RWPE2 (cell line): ENCODE data around the gene RALGAPB.
A peak's percentile ranks its signal among the peaks of the same experiment; 100 is the strongest.

ENCODE experiments used
- ATAC-seq: fragments of 200-7000 bp; cut with Tn5 transposase; 3 replicates; pipeline ENCODE4 v1.9.1; 2021; ENCODE audit warnings: low read depth
- DNase-seq: peaks from one replicate; pipeline ENCODE4 v3.0.0-alpha.2; 2020; ENCODE audit warnings: low spot score
- H3K27ac ChIP-seq: fragments of 450-650 bp; 2 replicates; pipeline ENCODE4 v1.5.1; 2017; ENCODE audit warnings: mild to moderate bottlenecking; ENCODE audit not compliant: poor library complexity, severe bottlenecking
- H3K27me3 ChIP-seq: fragments of 250-450 bp; sonication (Bioruptor Pico); 2 replicates; pipeline ENCODE4 v1.5.1; 2021; ENCODE audit warnings: mild to moderate bottlenecking, moderate library complexity; ENCODE audit not compliant: insufficient read depth, poor library complexity, severe bottlenecking
- H3K36me3 ChIP-seq: fragments of 250-450 bp; sonication (Bioruptor Pico); 2 replicates; pipeline ENCODE4 v1.5.1; 2020; ENCODE audit warnings: low read depth, mild to moderate bottlenecking, moderate library complexity
- H3K4me1 ChIP-seq: fragments of 250-450 bp; sonication (Bioruptor Pico); 2 replicates; pipeline ENCODE4 v1.5.1; 2021; ENCODE audit warnings: mild to moderate bottlenecking, moderate library complexity; ENCODE audit not compliant: insufficient read depth, poor library complexity, severe bottlenecking
- H3K4me3 ChIP-seq: fragments of 250-450 bp; sonication (Bioruptor Pico); 2 replicates; pipeline ENCODE4 v1.5.1; 2021; ENCODE audit warnings: mild to moderate bottlenecking, moderate library complexity; ENCODE audit not compliant: severe bottlenecking
- H3K9me3 ChIP-seq: fragments of 250-450 bp; sonication (Bioruptor Pico); 2 replicates; pipeline ENCODE4 v1.5.1; 2021; ENCODE audit warnings: mild to moderate bottlenecking, moderate library complexity; ENCODE audit not compliant: severe bottlenecking
- TF ChIP-seq, protein P1 (sequence below): fragments of 450-650 bp; IDR thresholded peaks from one replicate; pipeline ENCODE4 v1.5.1; 2017; ENCODE audit warnings: mild to moderate bottlenecking, moderate library complexity; ENCODE audit not compliant: poor library complexity, severe bottlenecking

RALGAPB gene

DNA sequence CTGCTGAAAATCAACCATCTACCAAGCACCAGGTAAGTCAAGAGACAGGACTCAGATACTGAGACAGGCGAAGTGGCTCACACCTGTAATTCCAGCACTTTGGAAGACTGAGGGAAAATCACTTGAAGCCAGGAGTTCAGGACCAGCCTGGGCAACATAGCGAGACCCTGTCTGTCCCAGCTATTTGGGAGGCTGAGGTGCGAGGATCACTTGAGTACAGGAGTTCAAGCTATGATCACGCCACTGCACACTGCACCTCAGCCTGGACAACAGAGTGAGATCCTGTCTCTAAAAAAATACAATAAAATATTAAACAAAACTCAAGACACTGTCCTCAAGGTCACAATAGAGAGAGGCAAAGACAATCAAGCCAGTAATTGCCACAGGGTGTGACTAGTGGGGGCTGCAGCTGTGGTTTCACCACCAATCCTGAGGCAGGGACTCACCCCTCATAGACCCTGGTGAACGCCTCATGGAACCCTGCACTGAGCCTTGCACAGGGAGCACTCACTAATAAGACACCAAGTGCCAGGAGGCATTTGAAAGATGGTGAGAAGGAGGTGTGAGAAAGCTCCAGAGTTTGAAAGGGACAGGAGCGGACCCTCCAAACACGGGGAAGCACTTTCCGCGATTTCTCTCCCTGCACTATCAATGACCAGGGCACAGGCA is 39.2 kb upstream of the RALGAPB start:
- H3K4me3 ChIP-seq: peak overlapping the region; percentile 73
- TF ChIP-seq, protein P1, sequence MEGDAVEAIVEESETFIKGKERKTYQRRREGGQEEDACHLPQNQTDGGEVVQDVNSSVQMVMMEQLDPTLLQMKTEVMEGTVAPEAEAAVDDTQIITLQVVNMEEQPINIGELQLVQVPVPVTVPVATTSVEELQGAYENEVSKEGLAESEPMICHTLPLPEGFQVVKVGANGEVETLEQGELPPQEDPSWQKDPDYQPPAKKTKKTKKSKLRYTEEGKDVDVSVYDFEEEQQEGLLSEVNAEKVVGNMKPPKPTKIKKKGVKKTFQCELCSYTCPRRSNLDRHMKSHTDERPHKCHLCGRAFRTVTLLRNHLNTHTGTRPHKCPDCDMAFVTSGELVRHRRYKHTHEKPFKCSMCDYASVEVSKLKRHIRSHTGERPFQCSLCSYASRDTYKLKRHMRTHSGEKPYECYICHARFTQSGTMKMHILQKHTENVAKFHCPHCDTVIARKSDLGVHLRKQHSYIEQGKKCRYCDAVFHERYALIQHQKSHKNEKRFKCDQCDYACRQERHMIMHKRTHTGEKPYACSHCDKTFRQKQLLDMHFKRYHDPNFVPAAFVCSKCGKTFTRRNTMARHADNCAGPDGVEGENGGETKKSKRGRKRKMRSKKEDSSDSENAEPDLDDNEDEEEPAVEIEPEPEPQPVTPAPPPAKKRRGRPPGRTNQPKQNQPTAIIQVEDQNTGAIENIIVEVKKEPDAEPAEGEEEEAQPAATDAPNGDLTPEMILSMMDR: no peak
- H3K4me1 ChIP-seq: peaks cover 10% of the 10 kb centered on the region
- no peaks in the 10 kb centered on the region for H3K9me3 ChIP-seq
- peak overlapping the region; percentile 64 for H3K27ac ChIP-seq
- ATAC-seq (no peak), DNase-seq (no peak)
- no peaks in the 10 kb centered on the region for H3K27me3 ChIP-seq
- H3K36me3 ChIP-seq: peaks cover 65% of the 10 kb centered on the region

DNA sequence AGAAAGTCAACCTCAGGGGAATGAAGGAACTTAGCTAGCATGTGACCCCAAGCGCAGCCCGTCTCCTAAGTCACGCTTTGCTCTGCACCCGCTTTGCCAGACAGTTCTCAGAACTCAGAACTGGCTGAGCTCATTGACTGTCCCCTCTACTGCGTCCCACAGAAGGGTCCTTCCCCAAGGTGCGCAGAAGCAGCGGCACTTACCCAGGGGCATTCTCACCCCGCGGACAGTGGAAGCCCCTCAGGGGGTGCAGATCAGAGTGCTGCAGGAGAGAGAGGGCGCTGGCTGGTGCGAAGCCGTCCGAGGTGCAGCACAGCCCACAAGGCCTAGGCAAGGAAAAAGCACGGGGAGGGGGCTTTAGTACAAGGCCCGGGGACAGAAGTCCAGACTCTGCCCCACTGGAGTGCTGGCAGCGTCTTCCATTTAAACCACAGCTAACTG is 38.3 kb upstream of the RALGAPB start:
- H3K9me3 ChIP-seq: no peaks in the 10 kb centered on the region
- H3K27ac ChIP-seq: peak overlapping the region; percentile 64
- H3K4me1 ChIP-seq: peaks cover 10% of the 10 kb centered on the region
- ATAC-seq: peak; percentile 30
- peak overlapping the region; percentile 73 for H3K4me3 ChIP-seq
- TF ChIP-seq, protein P1: no peak
- H3K36me3 ChIP-seq: peaks cover 56% of the 10 kb centered on the region
- DNase-seq: no peak
- no peaks in the 10 kb centered on the region for H3K27me3 ChIP-seq

DNA sequence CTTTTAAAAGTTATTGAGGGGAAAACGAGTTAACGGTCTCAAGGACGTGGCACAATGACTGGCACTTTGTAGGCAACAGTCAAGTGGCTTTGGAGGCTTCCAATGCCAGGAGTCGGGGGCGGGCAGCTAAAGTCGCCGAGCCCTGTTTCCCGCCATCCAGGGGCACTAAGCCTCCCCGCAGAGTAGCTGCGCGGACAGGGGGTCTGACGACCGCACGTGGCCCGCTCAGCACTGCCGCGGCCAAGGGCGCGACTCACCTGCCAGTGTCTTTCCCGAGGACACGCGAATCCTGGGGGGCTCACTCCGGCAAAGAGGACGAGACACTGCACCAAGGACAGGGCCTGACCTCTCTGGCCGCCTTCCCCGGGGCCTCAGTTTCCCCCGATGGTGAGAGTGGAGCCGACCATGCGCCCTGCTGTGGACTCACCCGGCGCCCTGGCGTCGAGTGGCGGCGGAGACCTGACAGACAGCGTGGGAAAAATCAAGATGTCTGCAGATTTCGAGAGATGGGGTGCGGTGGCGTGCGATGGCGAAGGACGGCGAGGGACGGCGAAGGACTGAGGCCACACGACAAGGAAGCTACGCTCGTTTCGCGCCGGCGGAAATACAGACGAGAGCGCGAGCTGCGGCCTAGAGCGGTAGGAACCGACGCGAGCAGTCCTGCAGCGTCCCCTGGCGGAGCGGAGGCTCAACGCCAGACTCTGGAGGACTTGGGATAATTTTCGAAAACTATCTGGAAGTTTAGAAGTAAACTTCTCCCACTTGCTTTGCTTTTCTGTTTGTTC is 37.7 kb upstream of the RALGAPB start, which contains the start of gene SNHG17:
Gene SNHG17 (minus strand): TSS at position 559 of the 785 bp plus-strand sequence.
- Histone ChIP-seq H3K36me3 (peaks cover 50% of the 10 kb centered on the region), H3K27me3 (no peaks in the 10 kb centered on the region), H3K4me1 (peaks cover 10% of the 10 kb centered on the region), H3K9me3 (no peaks in the 10 kb centered on the region), H3K27ac (peak within 1 kb of the TSS; percentile 64), H3K4me3 (peak within 1 kb of the TSS; percentile 73)
- peak; percentile 73 for ATAC-seq
- DNase-seq: peak; percentile 99
- TF ChIP-seq, protein P1: peak; percentile 100

DNA sequence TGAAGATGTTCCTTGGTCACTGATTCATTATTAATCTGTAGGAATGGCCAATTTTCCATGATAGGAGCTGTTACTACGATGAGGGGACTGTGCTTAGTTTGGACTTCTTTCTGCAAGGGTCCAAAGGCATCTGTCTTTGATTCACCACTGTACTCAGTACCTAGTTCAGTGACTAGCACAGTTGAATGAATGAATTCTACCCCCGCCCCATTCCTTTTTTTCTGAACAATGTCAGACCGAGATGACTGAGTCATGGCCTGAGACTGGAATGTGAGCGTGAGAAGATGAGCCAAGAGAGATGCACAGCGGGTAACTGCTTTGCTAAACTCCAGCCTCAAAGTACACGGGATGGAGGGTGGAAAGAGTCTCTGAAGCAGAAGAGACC is 37.1 kb upstream of the RALGAPB start:
- ATAC-seq (peak; percentile 9; the same call in 2 of the 3 replicates), DNase-seq (no peak)
- Histone ChIP-seq H3K4me1 (peaks cover 10% of the 10 kb centered on the region), H3K27ac (peak overlapping the region; percentile 64), H3K36me3 (peaks cover 44% of the 10 kb centered on the region), H3K4me3 (peak overlapping the region; percentile 73), H3K27me3 (no peaks in the 10 kb centered on the region), H3K9me3 (no peaks in the 10 kb centered on the region)
- TF ChIP-seq, protein P1: peak; percentile 100
